ENCODE measurements around the gene GPR157.

The GPR157 gene

GRCh38 chr1:9059891-9060744 lies 68.8 kb downstream of the GPR157 start:
- DNase-seq = no peak

GRCh38 chr1:9058465-9058864 lies 70.4 kb downstream of the GPR157 start:
- DNase-seq = no peak

- DNase-seq = no peak
These were observed 71.1 kb downstream of the GPR157 start for GRCh38 chr1:9057851-9058250.

- no peak for DNase-seq
These were observed 76.4 kb downstream of the GPR157 start for GRCh38 chr1:9052272-9053049.

GRCh38 chr1:9051379-9051778 lies 77.5 kb downstream of the GPR157 start:
- DNase-seq = no peak

- no peak for DNase-seq
These were observed 78.1 kb downstream of the GPR157 start for GRCh38 chr1:9050803-9051202.

All from activated CD4-positive, alpha-beta T cell treated with anti-CD3 and anti-CD28 coated beads, Interleukin-2, amount 50 U/mL, for 16 hours (primary cell).